ENCODE measurements around the gene COX19.

COX19 gene

GRCh38 chr7:999941-1000935 is 24.9 kb upstream of the COX19 start:
- peak overlapping the region; percentile 1; the same call in 1 of the 2 replicates for H3K4me3 ChIP-seq (ENCODE audit: low read depth, low read length)
- TF ChIP-seq CTCF (IDR thresholded peaks at IDR 0.05; ENCODE audit: low read depth, low read length, missing control alignments) = no peak

DNA sequence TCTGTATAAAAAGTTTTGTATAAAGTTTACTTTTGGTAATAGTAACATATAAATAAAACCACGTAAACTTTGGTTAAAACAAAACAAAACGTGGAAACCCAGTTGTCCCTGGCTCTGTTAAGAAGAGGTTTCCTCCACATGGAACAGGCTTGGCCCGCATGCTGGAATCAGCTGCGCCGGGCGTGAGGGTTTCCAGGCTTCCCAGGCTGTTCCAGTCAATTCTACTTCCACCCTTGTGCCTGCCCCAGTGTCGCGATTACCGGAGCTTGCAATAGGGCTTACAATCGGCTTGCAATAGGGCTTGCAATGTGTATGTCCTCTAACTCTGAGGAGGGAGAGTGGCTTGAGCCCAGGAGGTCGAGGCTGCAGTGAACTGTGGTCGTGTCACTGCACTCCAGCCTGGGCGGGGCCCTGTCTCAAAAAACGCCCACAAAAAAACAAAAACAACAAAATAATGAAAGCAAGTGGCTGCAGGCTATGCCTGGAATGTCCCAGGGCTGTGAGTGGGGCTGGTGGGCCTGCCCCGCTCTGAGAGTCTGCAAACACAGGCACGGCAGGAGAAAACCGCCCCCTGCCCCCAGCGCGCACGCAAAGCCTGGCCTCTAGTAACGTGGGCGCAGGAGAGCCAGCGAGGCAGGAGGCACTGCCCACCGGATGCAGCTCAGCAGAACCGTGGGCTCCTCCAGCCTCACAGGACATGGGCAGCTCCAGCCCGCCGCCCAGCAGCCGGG is 24.0 kb upstream of the COX19 start:
- TF ChIP-seq CTCF (IDR thresholded peaks at IDR 0.05; ENCODE audit: low read depth, low read length, missing control alignments) = no peak
- DNase-seq (ENCODE audit: low read depth) = no peak
- peak overlapping the region; percentile 6 for H3K4me3 ChIP-seq (ENCODE audit: low read depth, low read length)

More at GRCh38 chr7:999941-1000935, 24.9 kb upstream of the COX19 start:
- peak; percentile 68 for DNase-seq (ENCODE audit: low read depth)

- no peak for TF ChIP-seq CTCF (IDR thresholded peaks at IDR 0.05; ENCODE audit: low read depth, low read length, missing control alignments)
- DNase-seq (ENCODE audit: low read depth) = no peak
- H3K4me3 ChIP-seq (ENCODE audit: low read depth, low read length) = no peak overlapping the region
Measured at GRCh38 chr7:997404-998395, 22.4 kb upstream of the COX19 start.

DNA sequence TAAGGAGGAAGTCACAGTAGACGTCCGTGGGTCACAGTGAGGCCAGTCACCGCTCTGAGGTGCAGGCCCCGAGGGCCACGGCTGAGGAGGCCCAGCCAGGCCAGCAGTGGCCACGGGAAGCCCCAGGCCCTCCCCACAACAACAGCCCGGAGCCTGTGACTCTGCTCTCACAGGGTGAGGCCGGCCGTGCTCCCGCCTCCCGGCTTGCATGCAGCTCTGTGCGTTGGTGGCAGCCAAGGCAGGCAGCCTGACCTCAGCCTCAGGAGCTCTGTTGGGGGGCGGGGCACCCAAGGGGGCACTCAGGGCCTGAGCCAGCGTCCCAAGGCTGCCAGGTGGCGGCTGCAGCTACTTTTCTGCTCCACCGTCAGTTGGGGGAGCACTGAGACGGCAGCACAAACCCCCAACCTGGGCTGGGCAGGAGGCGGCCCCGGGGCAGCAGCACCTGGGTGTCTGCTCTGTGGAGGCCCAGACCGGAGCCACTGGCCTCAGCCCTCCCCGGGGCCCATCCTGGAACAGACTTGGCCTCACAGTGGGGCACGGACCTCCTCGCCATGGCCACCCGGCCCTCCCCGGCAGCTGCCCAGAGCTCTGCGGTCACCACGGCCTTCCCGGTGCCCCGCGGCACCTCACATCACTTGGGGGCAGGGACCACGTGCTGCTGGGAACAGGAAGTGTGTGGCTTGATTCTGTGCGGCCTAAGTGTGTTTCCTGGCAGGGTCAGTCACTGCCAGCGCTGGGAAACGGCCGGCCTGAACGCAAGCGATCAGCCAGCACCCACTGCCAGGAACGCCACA is 20.9 kb upstream of the COX19 start:
- no peak for TF ChIP-seq CTCF (IDR thresholded peaks at IDR 0.05; ENCODE audit: low read depth, low read length, missing control alignments)
- no peak overlapping the region for H3K4me3 ChIP-seq (ENCODE audit: low read depth, low read length)
- no peak for DNase-seq (ENCODE audit: low read depth)

- no peak for DNase-seq (ENCODE audit: low read depth)
- no peak overlapping the region for H3K4me3 ChIP-seq (ENCODE audit: low read depth, low read length)
- TF ChIP-seq CTCF (IDR thresholded peaks at IDR 0.05; ENCODE audit: low read depth, low read length, missing control alignments) = no peak
Measured at GRCh38 chr7:995571-995970, 20.2 kb upstream of the COX19 start.
